Stimulated activated CD8-positive, alpha-beta memory T cell treated with anti-CD3 and anti-CD28 coated beads, Interleukin-12 subunit alpha, Interleukin-12 subunit beta, amount 100 ng/mL, for 24 hours (primary cell): ENCODE data around the gene AGAP5.
"Not testable (repeated sequence)": the region's sequence is repeated elsewhere in the genome, so short reads cannot be mapped to it uniquely, and the experiment has no call there.

Source experiments
- DNase-seq: peaks from one replicate; pipeline ENCODE4 v3.0.0-alpha.2; 2020; ENCODE audit errors: extremely low read depth

Gene AGAP5

DNA sequence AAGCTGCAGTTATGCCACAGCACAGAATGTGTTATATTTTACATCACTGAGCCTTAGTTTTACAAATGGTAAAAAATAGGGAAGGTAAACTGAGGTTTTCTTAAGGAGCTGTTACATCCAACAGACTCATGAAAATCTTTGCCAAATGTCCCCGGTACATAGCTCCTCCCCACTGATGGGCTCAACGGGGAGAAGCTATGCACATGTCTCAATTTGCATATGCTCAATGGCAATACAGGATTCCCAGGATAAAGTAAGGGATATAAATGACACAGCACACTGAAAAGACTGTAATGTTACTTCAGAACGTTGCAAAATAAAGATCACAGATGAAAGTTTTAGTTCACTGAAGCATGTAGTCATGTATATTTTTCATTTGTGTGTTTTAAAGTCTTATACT is 16.6 kb upstream of the AGAP5 start:
- not testable (repeated sequence) for DNase-seq

DNA sequence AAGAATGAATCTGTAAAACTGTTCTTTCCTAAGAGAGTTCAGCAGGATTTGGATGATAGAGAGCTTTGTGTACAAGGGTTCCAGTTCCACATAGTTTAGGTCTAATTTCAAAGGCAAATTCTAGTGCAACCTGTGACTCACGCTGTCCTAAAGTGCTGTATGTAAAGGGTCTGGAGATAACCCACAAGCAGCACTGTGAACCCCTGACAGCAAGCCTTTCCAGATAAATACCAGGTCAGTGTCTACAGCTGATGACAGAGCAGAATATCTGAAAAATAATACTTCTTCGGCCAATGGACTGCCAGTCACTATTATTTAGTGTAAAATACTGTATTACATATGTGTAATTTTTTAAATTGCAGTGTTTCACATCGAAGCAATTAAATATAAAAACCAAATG is 16.0 kb upstream of the AGAP5 start:
- not testable (repeated sequence) for DNase-seq

GRCh38 chr10:73711683-73712082 is 13.8 kb upstream of the AGAP5 start:
- DNase-seq = not testable (repeated sequence)

GRCh38 chr10:73708122-73708521 is 10.2 kb upstream of the AGAP5 start:
- not testable (repeated sequence) for DNase-seq

DNA sequence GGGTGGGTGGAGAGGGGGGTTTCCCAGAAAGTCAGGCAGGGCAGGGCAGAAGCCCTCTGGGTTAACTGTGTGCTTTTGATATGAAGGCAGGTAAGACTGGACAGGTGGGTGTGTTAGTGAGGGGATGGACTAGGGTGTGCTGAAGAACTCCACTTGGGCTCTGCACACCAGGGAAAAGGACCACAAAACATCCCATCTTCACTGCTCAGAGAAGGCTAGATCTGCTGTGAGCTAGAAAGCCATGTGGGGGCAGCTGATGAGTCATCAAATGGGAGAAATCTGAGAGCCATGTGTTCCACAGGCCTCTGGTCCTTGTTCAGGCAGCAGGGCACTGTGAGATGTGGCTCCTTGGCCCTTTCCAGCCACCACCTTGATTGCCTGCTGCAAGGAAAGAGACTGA is 9.7 kb upstream of the AGAP5 start:
- DNase-seq = not testable (repeated sequence)

GRCh38 chr10:73706488-73706887 is 8.6 kb upstream of the AGAP5 start:
- not testable (repeated sequence) for DNase-seq

- not testable (repeated sequence) for DNase-seq
Observed at GRCh38 chr10:73705506-73706072, 7.7 kb upstream of the AGAP5 start.

GRCh38 chr10:73703924-73704323 is 6.0 kb upstream of the AGAP5 start:
- not testable (repeated sequence) for DNase-seq

DNA sequence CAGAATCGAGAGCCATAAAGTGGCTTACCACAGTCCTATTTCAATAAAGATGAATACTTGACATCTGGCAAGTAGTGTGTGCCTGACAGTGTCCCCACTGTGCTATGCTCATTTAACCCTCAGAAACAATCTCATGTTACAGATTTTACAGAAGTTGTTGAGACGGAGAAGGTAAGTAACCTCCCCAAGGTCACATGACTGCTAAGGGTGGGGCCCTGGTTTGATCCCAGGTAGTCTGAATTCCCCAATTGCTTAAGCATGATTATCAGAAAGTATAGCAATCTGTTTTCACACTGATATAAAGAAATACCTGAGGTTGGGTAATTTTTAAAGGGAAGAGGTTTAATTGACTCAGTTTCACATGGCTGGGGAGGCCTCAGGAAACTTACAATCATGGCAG is 910 bp upstream of the AGAP5 start:
- DNase-seq = not testable (repeated sequence)

GRCh38 chr10:73695302-73695701 is 2.6 kb downstream of the AGAP5 start:
- not testable (repeated sequence) for DNase-seq

DNA sequence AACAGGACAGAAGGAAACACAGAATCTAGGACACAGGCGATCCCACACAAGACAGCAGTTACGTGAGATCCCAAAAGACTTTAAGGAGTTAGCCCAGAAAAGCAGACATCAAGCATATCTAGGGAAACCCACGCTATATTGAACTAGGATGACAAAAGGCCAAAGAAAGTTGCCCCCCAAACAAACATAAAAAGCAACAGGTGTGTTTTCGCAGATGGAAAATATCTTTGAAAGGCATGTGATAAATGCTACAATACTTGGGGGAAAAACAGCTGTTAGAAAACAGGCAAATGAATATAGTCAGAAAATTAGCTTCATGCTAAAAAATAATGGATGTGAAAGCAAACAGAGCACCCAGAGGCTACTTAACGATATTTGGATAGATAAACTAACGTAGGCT is 7.2 kb downstream of the AGAP5 start:
- not testable (repeated sequence) for DNase-seq

- DNase-seq = not testable (repeated sequence)
Observed at GRCh38 chr10:73689596-73689995, 8.3 kb downstream of the AGAP5 start.

DNA sequence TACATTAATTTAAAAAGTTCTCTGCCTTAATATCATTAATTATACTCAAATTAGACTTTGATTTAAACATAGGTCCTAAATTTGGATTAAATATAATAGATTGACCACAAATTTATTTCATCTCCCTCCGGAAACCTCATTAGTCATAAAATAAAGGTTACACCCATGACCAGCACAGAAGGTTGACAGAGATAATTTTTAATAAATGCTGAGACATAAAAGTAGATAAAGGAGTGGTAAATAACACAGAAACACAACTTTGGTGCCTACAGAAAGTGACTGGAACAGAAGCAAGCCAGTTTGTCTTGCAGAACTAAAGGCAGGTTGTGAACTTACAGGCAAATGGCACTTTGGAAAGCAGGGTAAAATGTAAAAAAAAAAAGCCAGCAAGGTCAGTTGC is 10.3 kb downstream of the AGAP5 start:
- not testable (repeated sequence) for DNase-seq

GRCh38 chr10:73674546-73674945 is 23.4 kb downstream of the AGAP5 start:
- not testable (repeated sequence) for DNase-seq

DNA sequence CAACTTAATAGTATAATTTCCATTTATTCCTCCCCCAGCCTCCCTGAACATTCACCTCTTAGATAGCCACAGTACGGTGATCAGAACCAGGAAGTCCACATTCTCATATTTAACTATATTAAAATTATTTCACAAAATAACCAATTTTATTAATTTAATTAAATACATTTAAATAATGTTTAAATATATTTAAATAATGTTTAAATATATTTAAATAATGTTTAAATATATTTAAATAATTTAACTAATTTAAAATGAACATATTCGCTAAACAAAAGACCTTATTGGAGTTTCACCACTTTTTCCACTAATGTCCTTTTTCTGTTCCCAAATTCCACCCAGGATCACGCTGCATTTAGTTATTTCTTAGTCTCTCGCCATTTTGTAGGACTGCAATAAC is 29.5 kb downstream of the AGAP5 start:
- DNase-seq = not testable (repeated sequence)

- not testable (repeated sequence) for DNase-seq
Observed at GRCh38 chr10:73666153-73666809, 31.6 kb downstream of the AGAP5 start.

DNA sequence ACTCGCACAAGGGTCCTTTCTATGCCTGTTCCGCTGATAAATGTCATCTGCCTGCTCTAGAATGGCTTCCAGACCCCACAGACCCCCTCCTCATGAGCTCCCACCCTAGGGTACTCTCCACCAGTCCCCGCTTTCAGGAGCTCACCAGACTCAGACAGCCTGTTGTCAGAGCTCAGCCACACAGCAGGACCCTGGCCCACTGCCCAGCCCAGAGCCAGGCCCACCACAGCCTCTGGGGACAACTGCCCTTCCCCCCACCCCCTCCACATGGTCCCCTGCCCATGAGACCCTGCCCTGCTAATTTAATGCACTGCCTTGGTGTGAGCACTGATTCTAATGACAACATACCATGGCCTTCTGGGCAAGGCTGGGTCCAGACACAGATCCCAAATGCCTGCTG is 32.3 kb downstream of the AGAP5 start:
- not testable (repeated sequence) for DNase-seq

GRCh38 chr10:73664156-73665040 is 33.5 kb downstream of the AGAP5 start:
- not testable (repeated sequence) for DNase-seq

GRCh38 chr10:73663621-73664020 is 34.3 kb downstream of the AGAP5 start:
- DNase-seq = not testable (repeated sequence)

DNA sequence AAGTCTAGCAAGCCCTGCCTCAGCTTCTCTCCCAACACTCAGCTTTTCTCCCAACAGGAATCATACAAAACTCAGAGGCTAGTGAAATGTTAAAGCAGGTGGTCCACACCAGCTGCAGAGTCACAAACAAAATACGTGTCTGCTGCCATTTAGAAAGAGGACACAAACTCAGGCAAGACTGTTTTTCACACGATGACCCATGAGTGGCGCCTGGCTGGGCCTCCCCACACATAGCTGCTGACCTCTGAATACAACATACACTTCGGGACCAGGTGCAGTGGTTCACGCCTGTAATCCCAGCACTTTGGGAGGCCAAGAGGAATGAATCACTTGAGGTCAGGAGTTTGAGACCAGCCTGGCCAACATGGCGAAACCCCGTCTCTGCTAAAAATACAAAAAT is 35.2 kb downstream of the AGAP5 start:
- DNase-seq = not testable (repeated sequence)

GRCh38 chr10:73655990-73656298 is 42.0 kb downstream of the AGAP5 start, which contains the start of gene SYNPO2L:
Gene SYNPO2L (minus strand): TSS chr10:73656029. CDS start chr10:73655922, 107 bp downstream.
- DNase-seq = no peak

DNA sequence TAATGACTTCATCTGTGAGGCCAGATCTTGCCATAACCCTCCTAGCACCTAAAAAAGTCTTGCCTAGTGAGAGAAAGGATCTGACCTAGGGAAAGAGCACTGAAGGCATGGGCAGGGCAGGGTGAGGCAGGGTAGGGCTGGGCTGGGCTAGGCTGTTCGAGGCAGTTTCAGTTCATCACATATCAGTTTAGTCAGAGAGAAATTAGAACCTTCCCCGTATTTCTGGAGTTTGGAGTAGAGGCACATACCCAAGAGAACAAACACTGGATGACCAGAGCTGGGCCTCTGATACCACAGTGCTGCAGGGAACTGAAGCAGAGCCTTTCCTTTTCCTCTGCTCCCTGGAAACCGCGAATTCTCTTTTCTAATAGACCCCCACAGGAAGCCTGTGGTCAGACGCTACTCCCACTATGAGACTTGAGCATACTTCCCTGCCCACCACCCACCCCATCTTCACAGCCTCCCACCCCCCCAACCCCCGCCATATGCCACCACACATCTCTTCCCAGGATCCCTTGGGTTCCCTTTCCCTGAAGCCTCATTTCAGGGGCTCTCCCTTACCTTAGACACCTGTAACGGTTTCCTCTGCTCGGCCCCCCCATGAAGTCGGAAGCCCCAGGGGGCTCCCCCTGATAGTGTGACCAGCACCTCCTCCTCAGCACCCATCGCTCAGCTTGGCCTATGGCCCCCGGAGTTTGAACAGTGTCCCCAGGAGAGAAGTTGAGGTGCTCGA is 42.5 kb downstream of the AGAP5 start:
- DNase-seq = no peak
